GM12878 (cell line): ENCODE data around the gene FSIP1. TPM values are rescaled to one million over a fixed set of nuclear protein-coding genes. Genes with fewer than 3 reads are reported as not detected.

Source experiments
- ATAC-seq: fragments of 200-7000 bp; cut with Tn5 transposase; 3 replicates; pipeline ENCODE4 v1.9.1; 2020; ENCODE audit warnings: mild to moderate bottlenecking, moderate library complexity
- BruUV-seq: library from RNA; stranded (reverse); fragments of 400-500 nt; replicated peaks from 2 replicates; lab custom pipeline; 2021; lab: Mats Ljungman, UMichigan
- CTCF ChIA-PET: fragments of 300-600 bp; sonication (Branson Sonifier 250); formaldehyde crosslinking; extraction: SDS; loops from one replicate; lab custom pipeline; 2021; ENCODE audit warnings: inconsistent platforms; lab: Yijun Ruan, JAX
- POLR2A ChIA-PET: fragments of 350-600 bp; formaldehyde crosslinking; extraction: SDS; loops from one replicate; lab custom pipeline; 2021; ENCODE audit warnings: inconsistent platforms; lab: Charles Lee
- RAD21 ChIA-PET: fragments of 300-600 bp; sonication (Branson Sonifier 250); formaldehyde crosslinking; loops from one replicate; lab custom pipeline; 2023; ENCODE audit warnings: antibody characterized with exemption; ENCODE audit not compliant: unreplicated experiment; lab: Charles Lee
- SMC1A ChIA-PET: fragments of 300-600 bp; sonication (Branson Sonifier 250); formaldehyde crosslinking; loops from one replicate; lab custom pipeline; 2023; ENCODE audit not compliant: unreplicated experiment, uncharacterized antibody; lab: Charles Lee
- DNase-seq: peaks from one replicate; pipeline ENCODE4 v3.0.0-alpha.2; 2011; ENCODE audit warnings: low read depth, low spot score
- FAIRE-seq: peaks from 3 replicates; lab custom pipeline; 2011; peaks lifted over from hg19 to GRCh38; lab: Jason Lieb, UNC
- H2AFZ ChIP-seq: 2 replicates; pipeline ENCODE4 v1.6.0; 2011; ENCODE audit warnings: low read depth, low read length, control low read depth; ENCODE audit not compliant: control insufficient read depth
- H3K27ac ChIP-seq: 2 replicates; pipeline ENCODE4 v1.5.1; 2011; ENCODE audit warnings: control low read depth; ENCODE audit not compliant: control insufficient read depth, insufficient read depth
- H3K27me3 ChIP-seq, 2 experiments: replicated peaks in 1 of 2; 2 replicates each; pipeline versions ENCODE4 v1.6.0 to v1.6.1; 2011; ENCODE audit warnings: low read length in 1 of 2; ENCODE audit not compliant: control insufficient read depth in 2 of 2, insufficient read depth in 2 of 2
- H3K36me3 ChIP-seq, 2 experiments: 2 replicates each; pipeline ENCODE4 v1.5.1; 2011; ENCODE audit warnings: low read length in 1 of 2; ENCODE audit not compliant: control insufficient read depth in 2 of 2, insufficient read depth in 2 of 2
- H3K4me1 ChIP-seq: 2 replicates; pipeline ENCODE4 v1.6.1; 2011; ENCODE audit warnings: mild to moderate bottlenecking, low read length, moderate library complexity, mixed read lengths; ENCODE audit not compliant: control insufficient read depth, insufficient read depth
- H3K4me2 ChIP-seq: 2 replicates; pipeline ENCODE4 v1.6.0; 2011; ENCODE audit warnings: control low read depth; ENCODE audit not compliant: control insufficient read depth, insufficient read depth
- H3K4me3 ChIP-seq: fragments of 200-600 bp; sonication (generic); 2 replicates; pipeline ENCODE4 v1.5.1; 2016
- H3K79me2 ChIP-seq: 2 replicates; pipeline ENCODE4 v1.6.0; 2011; ENCODE audit warnings: low read length; ENCODE audit not compliant: control insufficient read depth, insufficient read depth
- H3K9ac ChIP-seq: 2 replicates; pipeline ENCODE4 v1.8.0; 2011; ENCODE audit warnings: low read length, control low read depth, mixed read lengths; ENCODE audit not compliant: control insufficient read depth, insufficient read depth
- H3K9me3 ChIP-seq: replicated peaks from 3 replicates; pipeline ENCODE4 v1.5.1; 2011; ENCODE audit warnings: mild to moderate bottlenecking, low read length; ENCODE audit not compliant: control insufficient read depth, insufficient read depth
- H4K20me1 ChIP-seq: 2 replicates; pipeline ENCODE4 v1.6.0; 2011; ENCODE audit not compliant: control insufficient read depth, insufficient read depth
- CBX5 ChIP-seq: sonication (generic); IDR thresholded peaks from 2 replicates; pipeline ENCODE4 v1.6.1; 2016; ENCODE audit warnings: low read depth, moderate library complexity, mild to moderate bottlenecking, inconsistent platforms
- CHD1 ChIP-seq: IDR thresholded peaks from 2 replicates; pipeline ENCODE4 v1.6.1; 2012; ENCODE audit warnings: low read depth, low read length, improper control_type of control experiment
- GABPA ChIP-seq: IDR thresholded peaks from 2 replicates; pipeline ENCODE4 v1.6.1; 2014; ENCODE audit warnings: antibody characterized with exemption, low read depth, mild to moderate bottlenecking, inconsistent platforms
- HCFC1 ChIP-seq: fragments of 150-350 bp; IDR thresholded peaks from 2 replicates; pipeline ENCODE4 v1.6.1; 2014; ENCODE audit warnings: low read length
- KAT2A ChIP-seq: conservative IDR thresholded peaks from 2 replicates; pipeline ENCODE4 v1.6.1; 2011; ENCODE audit warnings: low read depth, low read length; ENCODE audit not compliant: control insufficient read depth
- MYC ChIP-seq: IDR thresholded peaks from 2 replicates; pipeline ENCODE4 v1.6.1; 2011; ENCODE audit warnings: mild to moderate bottlenecking, low read length, moderate library complexity, inconsistent platforms; ENCODE audit not compliant: insufficient read depth, insufficient replicate concordance, insufficient read length, severe bottlenecking
- NBN ChIP-seq: fragments of 450-650 bp; IDR thresholded peaks from 2 replicates; pipeline ENCODE4 v1.6.1; 2016
- RCOR1 ChIP-seq: conservative IDR thresholded peaks from 2 replicates; pipeline ENCODE4 v1.6.1; 2012; ENCODE audit warnings: low read depth, low read length, improper control_type of control experiment
- WGBS: methylation state at CpG from one replicate; pipeline ENCODE4 v1.1.6; 2016; ENCODE audit warnings: low lambda C conversion rate; ENCODE audit not compliant: insufficient replicate concordance, insufficient coverage; ENCODE audit errors: missing lambda C conversion rate; 5-methylcytosine and 5-hydroxymethylcytosine counted together
- in situ Hi-C: fragments of 300-500 bp; cut with MboI; formaldehyde crosslinking; loops from 9 replicates; pipeline ENCODE4 v1.14.3; 2018; ENCODE audit warnings: mixed read lengths
- intact Hi-C: fragments of 100-400 bp; cut with micrococcal nuclease; formaldehyde crosslinking; loops from one replicate; pipeline ENCODE4 v1.14.2; 2022; ENCODE audit not compliant: unreplicated experiment
- polyA plus RNA-seq, 11 experiments: library from polyadenylated mRNA; depleted of rRNA in 4 of 11; unstranded in 6 of 11; stranded (reverse) in 5 of 11; fragments of >200 nt; fragmentation: Nextera tagmentation in 4 of 11; fragmentation: Illumina TruSeq in 1 of 11; extraction: Ambion mirVana in 4 of 11; extraction: Trizol in 1 of 11; gene quantifications; 1 replicate in 1 of 11; 2 replicates in 10 of 11; pipeline versions ENCODE4 v1.2.1 to v1.2.3, GENCODE V29; 2011 to 2016; ENCODE audit warnings: inconsistent platforms in 2 of 11, missing spikeins in 2 of 11, low read depth in 1 of 11
- total RNA-seq, 4 experiments: library from RNA; depleted of rRNA in 3 of 4; stranded (reverse); fragments of >200 nt in 3 of 4; fragmentation: Illumina TruSeq in 1 of 4; extraction: Trizol in 1 of 4; gene quantifications; 2 replicates each; pipeline versions ENCODE4 v1.2.1 to v1.2.3, GENCODE V29; 2013 to 2021
- TF ChIP-seq, protein P1 (sequence below): fragments of 450-650 bp; IDR thresholded peaks from 2 replicates; pipeline ENCODE4 v1.6.1; 2014; ENCODE audit warnings: mild to moderate bottlenecking
- TF ChIP-seq, protein P2 (sequence below): IDR thresholded peaks from 2 replicates; pipeline ENCODE4 v1.6.1; 2012; ENCODE audit warnings: low read depth, low read length, improper control_type of control experiment
- TF ChIP-seq, protein P3 (sequence below): fragments of 450-650 bp; IDR thresholded peaks from 2 replicates; pipeline ENCODE4 v1.6.1; 2016; ENCODE audit warnings: mild to moderate bottlenecking

The FSIP1 gene
- total and polyA plus RNA-seq, 10 of the 15 experiments (the other 5 are each of a cell fraction or from before 2014, with no cell fraction given), result 0.15 to 0.67 (median 0.35) TPM

DNA sequence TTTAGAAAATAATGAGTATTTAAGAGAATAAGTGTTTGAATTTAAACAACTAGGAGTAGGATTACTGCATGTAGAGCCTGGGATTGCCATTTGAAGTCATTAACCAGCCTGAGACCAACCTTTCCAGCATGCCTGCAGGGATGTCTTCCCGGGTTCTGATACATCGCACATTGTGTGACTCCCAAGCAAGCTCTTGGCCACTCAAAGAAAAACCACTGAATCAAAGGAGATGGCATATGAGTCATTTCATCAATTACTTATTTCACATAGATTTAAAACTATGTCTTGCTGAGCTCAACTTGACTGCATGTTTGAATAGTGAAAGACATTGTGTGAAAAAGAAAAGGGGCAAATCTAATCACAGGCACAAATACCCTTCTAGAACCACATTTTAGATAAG lies 216.8 kb downstream of the FSIP1 start:
- Histone ChIP-seq H4K20me1 (no peaks in the 10 kb centered on the region), H3K9me3 (no peaks in the 10 kb centered on the region), H3K4me2 (no peak overlapping the region), H2AFZ (no peak overlapping the region), H3K36me3 (no peaks in the 10 kb centered on the region), H3K9ac (no peak overlapping the region), H3K79me2 (no peaks in the 10 kb centered on the region), H3K4me3 (no peak overlapping the region), H3K27ac (no peak overlapping the region), H3K4me1 (no peaks in the 10 kb centered on the region), H3K27me3 (no peaks in the 10 kb centered on the region)
- FAIRE-seq, result no peak
- ChIA-PET RAD21 (no interaction called here), SMC1A (no interaction called here), POLR2A (no interaction called here), CTCF (interaction anchor here (1.4 kb wide), 1 partner anchor 14 kb away, joined by 5 read pairs; no protein-coding TSS in a partner anchor)
- intact Hi-C loops (no loop called here), in situ Hi-C loops (no loop called here)
- no peak for ATAC-seq
- 54% methylated on average over 2 of the region's 2 CpGs for WGBS
- DNase-seq, result no peak
- BruUV-seq, result no TSS peak
- TF ChIP-seq KAT2A (no peak), NBN (no peak), MYC (no peak), CHD1 (no peak), CBX5 (no peak), RCOR1 (no peak), HCFC1 (no peak), GABPA (no peak)
- TF ChIP-seq, protein P1, sequence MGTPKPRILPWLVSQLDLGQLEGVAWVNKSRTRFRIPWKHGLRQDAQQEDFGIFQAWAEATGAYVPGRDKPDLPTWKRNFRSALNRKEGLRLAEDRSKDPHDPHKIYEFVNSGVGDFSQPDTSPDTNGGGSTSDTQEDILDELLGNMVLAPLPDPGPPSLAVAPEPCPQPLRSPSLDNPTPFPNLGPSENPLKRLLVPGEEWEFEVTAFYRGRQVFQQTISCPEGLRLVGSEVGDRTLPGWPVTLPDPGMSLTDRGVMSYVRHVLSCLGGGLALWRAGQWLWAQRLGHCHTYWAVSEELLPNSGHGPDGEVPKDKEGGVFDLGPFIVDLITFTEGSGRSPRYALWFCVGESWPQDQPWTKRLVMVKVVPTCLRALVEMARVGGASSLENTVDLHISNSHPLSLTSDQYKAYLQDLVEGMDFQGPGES, result no peak
- TF ChIP-seq, protein P2, sequence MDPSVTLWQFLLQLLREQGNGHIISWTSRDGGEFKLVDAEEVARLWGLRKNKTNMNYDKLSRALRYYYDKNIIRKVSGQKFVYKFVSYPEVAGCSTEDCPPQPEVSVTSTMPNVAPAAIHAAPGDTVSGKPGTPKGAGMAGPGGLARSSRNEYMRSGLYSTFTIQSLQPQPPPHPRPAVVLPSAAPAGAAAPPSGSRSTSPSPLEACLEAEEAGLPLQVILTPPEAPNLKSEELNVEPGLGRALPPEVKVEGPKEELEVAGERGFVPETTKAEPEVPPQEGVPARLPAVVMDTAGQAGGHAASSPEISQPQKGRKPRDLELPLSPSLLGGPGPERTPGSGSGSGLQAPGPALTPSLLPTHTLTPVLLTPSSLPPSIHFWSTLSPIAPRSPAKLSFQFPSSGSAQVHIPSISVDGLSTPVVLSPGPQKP, result no peak
- TF ChIP-seq, protein P3, sequence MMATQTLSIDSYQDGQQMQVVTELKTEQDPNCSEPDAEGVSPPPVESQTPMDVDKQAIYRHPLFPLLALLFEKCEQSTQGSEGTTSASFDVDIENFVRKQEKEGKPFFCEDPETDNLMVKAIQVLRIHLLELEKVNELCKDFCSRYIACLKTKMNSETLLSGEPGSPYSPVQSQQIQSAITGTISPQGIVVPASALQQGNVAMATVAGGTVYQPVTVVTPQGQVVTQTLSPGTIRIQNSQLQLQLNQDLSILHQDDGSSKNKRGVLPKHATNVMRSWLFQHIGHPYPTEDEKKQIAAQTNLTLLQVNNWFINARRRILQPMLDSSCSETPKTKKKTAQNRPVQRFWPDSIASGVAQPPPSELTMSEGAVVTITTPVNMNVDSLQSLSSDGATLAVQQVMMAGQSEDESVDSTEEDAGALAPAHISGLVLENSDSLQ, result no peak
